SU-DHL-6 (cell line): ENCODE data around the gene BMPR1A.

Experiments used
- H2AFZ ChIP-seq: fragments of 200-600 bp; sonication (generic); 2 replicates; pipeline ENCODE4 v1.6.1; 2014; ENCODE audit warnings: low read depth, mild to moderate bottlenecking, moderate library complexity, mixed read lengths, antibody characterized with exemption, low read length; ENCODE audit not compliant: severe bottlenecking
- H3F3A ChIP-seq: fragments of 200-600 bp; shearing (Covaris generic); 2 replicates; pipeline ENCODE4 v1.6.0; 2016; ENCODE audit warnings: antibody characterized with exemption, mild to moderate bottlenecking; ENCODE audit not compliant: insufficient read depth
- H3K27ac ChIP-seq: fragments of 200-600 bp; sonication (generic); 2 replicates; pipeline ENCODE4 v1.5.1; 2016; ENCODE audit warnings: low read depth, mild to moderate bottlenecking, low read length, moderate library complexity, mixed read lengths
- H3K27me3 ChIP-seq: fragments of 200-600 bp; sonication (generic), shearing (Covaris generic); 2 replicates; pipeline ENCODE4 v1.6.0; 2014; ENCODE audit warnings: mild to moderate bottlenecking, low read length
- H3K36me3 ChIP-seq: fragments of 200-600 bp; sonication (generic); 2 replicates; pipeline ENCODE4 v1.6.1; 2014; ENCODE audit warnings: mild to moderate bottlenecking, low read length, mixed read lengths
- H3K4me2 ChIP-seq: fragments of 300-600, 200-600 bp; shearing (Covaris generic), sonication (generic); 2 replicates; pipeline ENCODE4 v1.6.0; 2014; ENCODE audit warnings: low read length, low read depth, mild to moderate bottlenecking; ENCODE audit not compliant: poor library complexity, severe bottlenecking
- H3K4me3 ChIP-seq: fragments of 200-600 bp; sonication (generic); 2 replicates; pipeline ENCODE4 v1.5.1; 2014; ENCODE audit warnings: antibody characterized with exemption, low read length, mild to moderate bottlenecking, mixed read lengths; ENCODE audit not compliant: insufficient read depth, poor library complexity, severe bottlenecking
- H3K79me2 ChIP-seq: fragments of 200-600 bp; sonication (generic); 2 replicates; pipeline ENCODE4 v1.6.1; 2014; ENCODE audit warnings: mild to moderate bottlenecking, low read length, moderate library complexity; ENCODE audit not compliant: insufficient read depth
- H3K9ac ChIP-seq: fragments of 200-600 bp; sonication (generic); 2 replicates; pipeline ENCODE4 v1.7.0; 2014; ENCODE audit warnings: mild to moderate bottlenecking, low read length
- H3K9me2 ChIP-seq: fragments of 200-600 bp; sonication (generic); replicated peaks from 2 replicates; pipeline ENCODE4 v1.6.1; 2014; ENCODE audit warnings: low read length; ENCODE audit not compliant: insufficient read depth
- H3K9me3 ChIP-seq: fragments of 200-600 bp; sonication (generic); 2 replicates; pipeline ENCODE4 v1.6.1; 2014; ENCODE audit warnings: low read length, mixed read lengths; ENCODE audit not compliant: insufficient read depth
- H4K20me1 ChIP-seq: fragments of 200-600 bp; sonication (generic); 2 replicates; pipeline ENCODE4 v1.6.1; 2014; ENCODE audit warnings: low read depth, mild to moderate bottlenecking, antibody characterized with exemption, low read length, moderate library complexity, mixed read lengths
- CTCF ChIP-seq: fragments of 200-600 bp; sonication (generic); IDR thresholded peaks from one replicate; pipeline ENCODE4 v1.5.1; 2017; ENCODE audit warnings: antibody characterized with exemption, mild to moderate bottlenecking, low read length, moderate library complexity; ENCODE audit not compliant: insufficient read depth, poor library complexity, severe bottlenecking
- EZH2phosphoT487 ChIP-seq: fragments of 200-600 bp; sonication (generic), shearing (Covaris generic); conservative IDR thresholded peaks from 2 replicates; pipeline ENCODE4 v1.6.1; 2018; ENCODE audit warnings: mild to moderate bottlenecking, antibody characterized with exemption, low read length, moderate library complexity, mixed read lengths

The BMPR1A gene

DNA sequence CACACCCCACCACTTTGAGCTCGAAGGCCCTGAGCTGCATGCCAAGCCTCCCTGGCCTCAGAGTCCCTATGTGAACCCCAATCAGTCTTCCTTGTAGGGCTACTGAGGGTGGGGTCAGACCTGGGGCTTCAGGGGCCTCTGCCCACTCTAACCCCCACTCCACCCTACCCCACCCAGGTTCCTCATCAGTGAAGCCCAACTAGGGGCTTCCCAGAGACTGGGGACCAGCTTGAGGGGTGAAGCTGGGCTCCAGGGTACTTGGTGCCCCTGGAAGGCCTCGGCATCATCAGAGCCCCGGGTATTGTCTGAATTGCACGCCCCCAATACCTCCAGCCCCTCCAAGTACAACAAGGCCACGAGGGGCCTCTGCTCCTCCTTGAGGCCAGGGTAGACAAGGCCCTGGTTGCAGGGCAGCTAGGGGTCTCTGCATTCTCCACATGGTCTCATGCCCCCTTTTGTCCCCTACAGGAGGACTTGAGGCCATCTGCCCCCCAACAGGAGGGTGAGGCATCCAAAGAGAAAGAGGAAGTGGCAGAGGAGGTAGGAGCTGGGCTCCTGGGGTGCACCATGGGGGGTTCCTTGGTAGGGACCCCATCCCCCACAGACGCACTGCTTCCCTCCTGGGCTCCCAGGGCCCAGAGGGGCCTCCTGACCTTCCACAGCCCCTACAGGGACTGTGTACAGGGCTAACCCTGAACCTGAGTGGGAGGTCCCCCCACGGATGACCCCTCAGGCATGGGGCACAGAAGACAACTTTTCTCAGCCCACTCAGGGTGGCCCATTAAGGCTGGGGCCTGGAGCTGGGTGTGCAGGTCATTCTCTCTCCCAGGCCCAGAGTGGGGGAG lies 205.9 kb downstream of the BMPR1A start:
- Histone ChIP-seq H3K9me2 (no peaks in the 10 kb centered on the region), H3K36me3 (no peaks in the 10 kb centered on the region), H3K79me2 (no peaks in the 10 kb centered on the region), H3K4me3 (no peak overlapping the region), H4K20me1 (no peaks in the 10 kb centered on the region), H3K27me3 (no peaks in the 10 kb centered on the region), H3F3A (no peaks in the 10 kb centered on the region), H3K27ac (no peak overlapping the region), H3K9ac (no peak overlapping the region), H3K9me3 (no peaks in the 10 kb centered on the region), H3K4me2 (no peak overlapping the region), H2AFZ (no peak overlapping the region)
- TF ChIP-seq CTCF = no peak
- no peak for TF ChIP-seq EZH2phosphoT487

GRCh38 chr10:86962981-86963310 lies 206.5 kb downstream of the BMPR1A start:
- H3K79me2 ChIP-seq = no peaks in the 10 kb centered on the region
- TF ChIP-seq EZH2phosphoT487 (no peak), CTCF (no peak)
- H3K27me3 ChIP-seq = no peaks in the 10 kb centered on the region
- H3K4me3 ChIP-seq = no peak overlapping the region
- no peaks in the 10 kb centered on the region for H3F3A ChIP-seq
- H3K9ac ChIP-seq = no peak overlapping the region
- no peak overlapping the region for H3K27ac ChIP-seq
- no peak overlapping the region for H2AFZ ChIP-seq
- H3K9me2 ChIP-seq = no peaks in the 10 kb centered on the region
- no peaks in the 10 kb centered on the region for H3K9me3 ChIP-seq
- H4K20me1 ChIP-seq = no peaks in the 10 kb centered on the region
- H3K36me3 ChIP-seq = no peaks in the 10 kb centered on the region
- no peak overlapping the region for H3K4me2 ChIP-seq

DNA sequence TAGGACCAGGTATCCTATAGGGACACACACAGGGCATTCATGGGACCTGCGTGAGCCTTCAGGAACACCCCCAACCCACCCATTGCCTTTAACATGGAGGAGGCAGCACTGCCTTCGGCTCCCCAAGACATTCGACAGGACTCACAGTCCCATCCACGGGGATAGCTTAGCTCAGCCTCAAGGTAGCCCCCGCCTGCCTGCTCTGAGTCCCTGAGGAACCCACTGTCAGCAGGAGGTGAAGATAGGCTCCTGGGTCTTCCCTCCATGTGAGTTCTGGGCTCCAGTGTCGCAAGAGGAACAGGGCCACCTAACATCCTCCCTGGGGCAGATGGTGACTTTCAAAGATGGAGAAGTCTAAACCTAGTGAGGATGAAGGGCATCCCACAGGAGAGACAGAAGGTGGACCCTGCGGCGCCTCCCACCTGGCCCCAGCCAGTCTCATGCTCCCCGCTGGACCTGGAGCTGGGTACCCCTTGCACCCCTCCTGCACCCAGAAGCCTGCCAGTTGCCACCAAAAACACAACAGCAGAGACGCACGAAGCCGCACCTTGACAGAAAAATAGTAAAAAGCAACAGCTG lies 207.0 kb downstream of the BMPR1A start:
- no peak for TF ChIP-seq CTCF
- TF ChIP-seq EZH2phosphoT487 = no peak
- H3K27ac ChIP-seq = no peak overlapping the region
- no peaks in the 10 kb centered on the region for H3K9me3 ChIP-seq
- H3K4me2 ChIP-seq = no peak overlapping the region
- no peak overlapping the region for H2AFZ ChIP-seq
- H3F3A ChIP-seq = no peaks in the 10 kb centered on the region
- no peak overlapping the region for H3K9ac ChIP-seq
- no peaks in the 10 kb centered on the region for H3K27me3 ChIP-seq
- no peak overlapping the region for H3K4me3 ChIP-seq
- no peaks in the 10 kb centered on the region for H3K36me3 ChIP-seq
- no peaks in the 10 kb centered on the region for H3K9me2 ChIP-seq
- no peaks in the 10 kb centered on the region for H3K79me2 ChIP-seq
- no peaks in the 10 kb centered on the region for H4K20me1 ChIP-seq
